ENCODE measurements around the gene SLC24A5. TPM values are rescaled to one million over a fixed set of nuclear protein-coding genes. Genes with fewer than 3 reads are reported as not detected.
A peak's percentile ranks its signal among the peaks of the same experiment; 100 is the strongest.

SLC24A5 gene
- total RNA-seq, 1 donor from 2014 or later, result not detected

GRCh38 chr15:48112242-48112641, 8.5 kb upstream of the SLC24A5 start:
- H3K27me3 ChIP-seq (ENCODE audit: control insufficient read depth, insufficient read depth, low read length), result no peaks in the 10 kb centered on the region
- no peak for DNase-seq (ENCODE audit: low read depth)
- no peak overlapping the region for H3K4me3 ChIP-seq (ENCODE audit: low read depth, low read length)
- peak; percentile 69 for TF ChIP-seq CTCF (IDR thresholded peaks at IDR 0.05; ENCODE audit: insufficient read depth, low read length, poor library complexity, severe bottlenecking)
- H3K36me3 ChIP-seq (ENCODE audit: control insufficient read depth, insufficient read depth, low read length), result no peaks in the 10 kb centered on the region

DNA sequence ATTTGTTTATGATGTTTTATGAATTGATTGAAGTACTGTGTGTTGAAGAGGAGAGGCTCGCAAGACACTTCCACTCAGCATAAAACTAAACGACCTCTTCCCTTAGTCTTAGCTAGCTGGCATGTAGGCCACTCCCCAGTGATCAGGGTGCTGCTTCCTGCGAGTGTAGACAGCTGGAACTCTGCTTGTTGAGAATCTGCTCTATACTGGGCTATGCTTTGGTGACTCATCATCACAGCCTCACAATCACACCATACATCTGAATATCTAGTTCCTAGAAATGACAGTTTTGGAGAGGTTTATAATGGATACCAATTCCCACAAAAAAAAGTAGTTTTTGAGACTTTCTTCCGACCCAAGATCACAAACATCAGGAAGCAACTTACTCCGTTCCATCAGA, 1.5 kb upstream of the SLC24A5 start:
- H3K4me3 ChIP-seq (ENCODE audit: low read depth, low read length), result no peak overlapping the region
- no peaks in the 10 kb centered on the region for H3K36me3 ChIP-seq (ENCODE audit: control insufficient read depth, insufficient read depth, low read length)
- TF ChIP-seq CTCF (IDR thresholded peaks at IDR 0.05; ENCODE audit: insufficient read depth, low read length, poor library complexity, severe bottlenecking), result no peak
- H3K27me3 ChIP-seq (ENCODE audit: control insufficient read depth, insufficient read depth, low read length), result no peaks in the 10 kb centered on the region
- no peak for DNase-seq (ENCODE audit: low read depth)

- no peaks in the 10 kb centered on the region for H3K27me3 ChIP-seq (ENCODE audit: control insufficient read depth, insufficient read depth, low read length)
- no peak overlapping the region for H3K4me3 ChIP-seq (ENCODE audit: low read depth, low read length)
- TF ChIP-seq CTCF (IDR thresholded peaks at IDR 0.05; ENCODE audit: insufficient read depth, low read length, poor library complexity, severe bottlenecking), result no peak
- H3K36me3 ChIP-seq (ENCODE audit: control insufficient read depth, insufficient read depth, low read length), result no peaks in the 10 kb centered on the region
- no peak for DNase-seq (ENCODE audit: low read depth)
Observed at GRCh38 chr15:48121849-48122248, 1.1 kb downstream of the SLC24A5 start.

- no peak for TF ChIP-seq CTCF (IDR thresholded peaks at IDR 0.05; ENCODE audit: insufficient read depth, low read length, poor library complexity, severe bottlenecking)
- H3K4me3 ChIP-seq (ENCODE audit: low read depth, low read length), result no peak overlapping the region
- no peaks in the 10 kb centered on the region for H3K36me3 ChIP-seq (ENCODE audit: control insufficient read depth, insufficient read depth, low read length)
- no peak for DNase-seq (ENCODE audit: low read depth)
- no peaks in the 10 kb centered on the region for H3K27me3 ChIP-seq (ENCODE audit: control insufficient read depth, insufficient read depth, low read length)
Observed at GRCh38 chr15:48126667-48127355, 6.0 kb downstream of the SLC24A5 start.

DNA sequence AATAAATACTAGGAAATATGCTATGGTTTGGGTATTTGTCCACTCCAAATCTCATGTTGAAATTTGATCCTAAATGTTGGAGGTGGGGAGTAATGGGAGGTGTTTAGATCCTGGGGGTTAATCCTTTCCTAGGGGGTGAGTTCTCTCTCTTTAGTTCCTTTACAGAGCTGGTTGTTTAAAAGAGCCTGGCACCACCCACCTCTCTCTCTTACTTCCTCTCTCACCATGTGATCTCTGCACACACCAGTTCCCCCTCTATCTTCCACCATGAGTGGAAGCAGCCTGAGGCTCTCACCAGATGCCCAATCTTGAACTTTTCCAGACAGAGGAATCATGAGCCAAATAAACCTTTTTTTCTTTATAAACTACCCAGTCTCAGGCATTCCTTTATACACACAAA, 10.5 kb downstream of the SLC24A5 start:
- no peaks in the 10 kb centered on the region for H3K36me3 ChIP-seq (ENCODE audit: control insufficient read depth, insufficient read depth, low read length)

More for the DNA sequence above, 10.5 kb downstream of the SLC24A5 start:
- Histone ChIP-seq H3K4me3 (ENCODE audit: low read depth, low read length) (no peak overlapping the region), H3K27me3 (ENCODE audit: control insufficient read depth, insufficient read depth, low read length) (no peaks in the 10 kb centered on the region)
- no peak for TF ChIP-seq CTCF (IDR thresholded peaks at IDR 0.05; ENCODE audit: insufficient read depth, low read length, poor library complexity, severe bottlenecking)
- no peak for DNase-seq (ENCODE audit: low read depth)

Measured in kidney epithelial cell (primary cell).